ENCODE measurements around the gene SREK1IP1. TPM values are rescaled to one million over a fixed set of nuclear protein-coding genes. Genes with fewer than 3 reads are reported as not detected.
A peak's percentile ranks its signal among the peaks of the same experiment; 100 is the strongest.

The SREK1IP1 gene
- total RNA-seq, 1 experiment from 2014 or later, result 21.9 TPM

- Mint-ChIP-seq H3K4me1 (ENCODE audit: low read depth, unreplicated experiment) (no peaks in the 10 kb centered on the region), H3K4me3 (ENCODE audit: unreplicated experiment) (no peak overlapping the region), H3K27ac (ENCODE audit: unreplicated experiment) (no peak overlapping the region), H3K9me3 (ENCODE audit: unreplicated experiment) (no peaks in the 10 kb centered on the region), H3K36me3 (ENCODE audit: insufficient read depth, unreplicated experiment) (no peaks in the 10 kb centered on the region), H3K27me3 (ENCODE audit: insufficient read depth, unreplicated experiment) (no peaks in the 10 kb centered on the region)
- Histone ChIP-seq H3K27me3 (replicated peaks; ENCODE audit: control insufficient read depth, insufficient read depth, low read length) (no peaks in the 10 kb centered on the region), H3K4me1 (no peaks in the 10 kb centered on the region), H3K36me3 (ENCODE audit: control insufficient read depth, insufficient read depth, low read length) (peaks cover 2% of the 10 kb centered on the region), H3K4me3 (ENCODE audit: low read depth, low read length) (no peak overlapping the region), H3K9me3 (no peaks in the 10 kb centered on the region)
- peak; percentile 72 to 73 for DNase-seq
- TF ChIP-seq, protein P1, sequence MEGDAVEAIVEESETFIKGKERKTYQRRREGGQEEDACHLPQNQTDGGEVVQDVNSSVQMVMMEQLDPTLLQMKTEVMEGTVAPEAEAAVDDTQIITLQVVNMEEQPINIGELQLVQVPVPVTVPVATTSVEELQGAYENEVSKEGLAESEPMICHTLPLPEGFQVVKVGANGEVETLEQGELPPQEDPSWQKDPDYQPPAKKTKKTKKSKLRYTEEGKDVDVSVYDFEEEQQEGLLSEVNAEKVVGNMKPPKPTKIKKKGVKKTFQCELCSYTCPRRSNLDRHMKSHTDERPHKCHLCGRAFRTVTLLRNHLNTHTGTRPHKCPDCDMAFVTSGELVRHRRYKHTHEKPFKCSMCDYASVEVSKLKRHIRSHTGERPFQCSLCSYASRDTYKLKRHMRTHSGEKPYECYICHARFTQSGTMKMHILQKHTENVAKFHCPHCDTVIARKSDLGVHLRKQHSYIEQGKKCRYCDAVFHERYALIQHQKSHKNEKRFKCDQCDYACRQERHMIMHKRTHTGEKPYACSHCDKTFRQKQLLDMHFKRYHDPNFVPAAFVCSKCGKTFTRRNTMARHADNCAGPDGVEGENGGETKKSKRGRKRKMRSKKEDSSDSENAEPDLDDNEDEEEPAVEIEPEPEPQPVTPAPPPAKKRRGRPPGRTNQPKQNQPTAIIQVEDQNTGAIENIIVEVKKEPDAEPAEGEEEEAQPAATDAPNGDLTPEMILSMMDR (IDR thresholded peaks at IDR 0.05; ENCODE audit: insufficient read depth in 1 of 2, low read depth in 1 of 2, low read length in 1 of 2, severe bottlenecking in 1 of 2, unreplicated experiment in 1 of 2), result peak; percentile 81
- intact Hi-C loops (cut with micrococcal nuclease; ENCODE audit: unreplicated experiment), result loop anchor here (1.0 to 10.0 kb wide), 4 partner anchors 104 to 560 kb away; no protein-coding TSS in a partner anchor
- ChIA-PET POLR2A (no interaction called here), CTCF (interaction anchor here (0.6 to 0.8 kb wide), 2 partner anchors 21 to 40 kb away, joined by 3 read pairs; no protein-coding TSS in a partner anchor)
- no TSS peak for BruUV-seq (replicated peaks)
These were observed 16.0 kb upstream of the SREK1IP1 start for GRCh38 chr5:64784451-64785025.

DNA sequence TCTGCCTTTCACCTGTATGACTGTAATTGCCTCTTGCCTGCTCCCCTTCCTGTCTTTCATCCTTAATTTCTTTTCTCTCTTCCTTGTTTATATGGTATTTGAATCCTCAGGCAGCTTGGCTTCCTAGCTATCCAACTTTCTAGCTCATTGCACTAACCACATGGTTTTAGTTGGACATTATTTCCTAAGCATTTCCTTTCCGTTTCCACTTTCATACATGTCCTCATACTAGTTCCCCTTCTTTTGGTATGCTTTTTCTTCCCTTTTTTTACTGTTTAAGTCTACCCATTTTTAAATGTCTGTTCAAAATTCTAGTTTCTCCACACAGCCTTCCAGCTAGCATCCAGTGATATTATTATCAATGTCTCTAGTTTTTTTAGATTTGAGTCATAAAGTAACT lies 6.8 kb upstream of the SREK1IP1 start:
- H3K9me3 Mint-ChIP-seq (ENCODE audit: unreplicated experiment), result no peaks in the 10 kb centered on the region
- Histone ChIP-seq H3K4me1 (no peaks in the 10 kb centered on the region), H3K36me3 (ENCODE audit: control insufficient read depth, insufficient read depth, low read length) (no peaks in the 10 kb centered on the region), H3K9me3 (no peaks in the 10 kb centered on the region), H3K4me3 (ENCODE audit: low read depth, low read length) (no peak overlapping the region), H3K27me3 (replicated peaks; ENCODE audit: control insufficient read depth, insufficient read depth, low read length) (no peaks in the 10 kb centered on the region)
- DNase-seq, result no peak
- intact Hi-C loops (cut with micrococcal nuclease; ENCODE audit: unreplicated experiment), result no loop called here
- BruUV-seq (replicated peaks), result no TSS peak
- H3K4me3 Mint-ChIP-seq (ENCODE audit: unreplicated experiment), result no peak overlapping the region
- no peaks in the 10 kb centered on the region for H3K36me3 Mint-ChIP-seq (ENCODE audit: insufficient read depth, unreplicated experiment)
- H3K4me1 Mint-ChIP-seq (ENCODE audit: low read depth, unreplicated experiment), result peaks cover 2% of the 10 kb centered on the region
- H3K27ac Mint-ChIP-seq (ENCODE audit: unreplicated experiment), result no peak overlapping the region
- no peaks in the 10 kb centered on the region for H3K27me3 Mint-ChIP-seq (ENCODE audit: insufficient read depth, unreplicated experiment)
- TF ChIP-seq, protein P1 (IDR thresholded peaks at IDR 0.05; ENCODE audit: insufficient read depth in 1 of 2, low read depth in 1 of 2, low read length in 1 of 2, severe bottlenecking in 1 of 2, unreplicated experiment in 1 of 2), result no peak
- ChIA-PET POLR2A (no interaction called here), CTCF (no interaction called here)

DNA sequence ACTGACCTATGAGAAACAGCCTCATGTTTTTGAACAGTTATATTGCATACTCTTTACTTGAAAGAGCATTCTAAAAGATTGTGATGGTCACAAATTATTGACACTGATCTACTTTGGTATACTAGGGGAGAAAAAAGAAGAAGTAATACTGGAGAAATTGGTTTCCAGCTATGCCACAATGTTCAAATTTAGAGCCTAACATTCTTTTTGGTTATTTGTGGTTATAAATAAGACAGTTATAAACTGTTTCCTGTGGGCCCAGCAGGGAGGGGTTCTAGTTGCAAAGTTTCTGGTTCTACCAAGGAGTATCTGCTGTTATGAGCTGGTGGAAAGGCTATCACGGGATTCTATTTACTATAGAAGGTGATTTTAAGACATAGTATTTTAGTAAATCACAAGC lies 5.0 kb upstream of the SREK1IP1 start:
- Histone ChIP-seq H3K4me3 (ENCODE audit: low read depth, low read length) (no peak overlapping the region), H3K36me3 (ENCODE audit: control insufficient read depth, insufficient read depth, low read length) (no peaks in the 10 kb centered on the region), H3K4me1 (no peaks in the 10 kb centered on the region; the same call in 1 of the 2 replicates), H3K27me3 (replicated peaks; ENCODE audit: control insufficient read depth, insufficient read depth, low read length) (no peaks in the 10 kb centered on the region), H3K9me3 (no peaks in the 10 kb centered on the region)
- DNase-seq, result no peak
- TF ChIP-seq, protein P1 (IDR thresholded peaks at IDR 0.05; ENCODE audit: insufficient read depth in 1 of 2, low read depth in 1 of 2, low read length in 1 of 2, severe bottlenecking in 1 of 2, unreplicated experiment in 1 of 2), result no peak
- no peaks in the 10 kb centered on the region for H3K27me3 Mint-ChIP-seq (ENCODE audit: insufficient read depth, unreplicated experiment)
- peaks cover 12% of the 10 kb centered on the region for H3K4me1 Mint-ChIP-seq (ENCODE audit: low read depth, unreplicated experiment)
- peaks cover 1% of the 10 kb centered on the region for H3K36me3 Mint-ChIP-seq (ENCODE audit: insufficient read depth, unreplicated experiment)
- BruUV-seq (replicated peaks), result no TSS peak
- no peaks in the 10 kb centered on the region for H3K9me3 Mint-ChIP-seq (ENCODE audit: unreplicated experiment)
- ChIA-PET POLR2A (no interaction called here), CTCF (no interaction called here)
- intact Hi-C loops (cut with micrococcal nuclease; ENCODE audit: unreplicated experiment), result no loop called here
- no peak overlapping the region for H3K27ac Mint-ChIP-seq (ENCODE audit: unreplicated experiment)
- H3K4me3 Mint-ChIP-seq (ENCODE audit: unreplicated experiment), result no peak overlapping the region

Data from Caco-2 (cell line).